T47D (cell line): Measurements from ENCODE around the gene PADI6.
A peak's percentile ranks its signal among the peaks of the same experiment; 100 is the strongest.
"Not testable (repeated sequence)": the region's sequence is repeated elsewhere in the genome, so short reads cannot be mapped to it uniquely, and the experiment has no call there.

Experiments used
- DNase-seq, 2 experiments: peaks; one replicate each; pipeline versions ENCODE4 v3.0.0 to v3.0.0-alpha.2; 2011 to 2012; ENCODE audit warnings: low read depth in 1 of 2, low spot score in 1 of 2
- JUND ChIP-seq: IDR thresholded peaks from 2 replicates; pipeline ENCODE4 v1.6.1; 2012; ENCODE audit warnings: low read depth
- in situ Hi-C: cut with HindIII; loops from 2 replicates; pipeline ENCODE4 v1.10.0; 2016; ENCODE audit warnings: low sequenced_read_pairs, low pct_unique_long_range_greater_than_20kb

PADI6 gene

DNA sequence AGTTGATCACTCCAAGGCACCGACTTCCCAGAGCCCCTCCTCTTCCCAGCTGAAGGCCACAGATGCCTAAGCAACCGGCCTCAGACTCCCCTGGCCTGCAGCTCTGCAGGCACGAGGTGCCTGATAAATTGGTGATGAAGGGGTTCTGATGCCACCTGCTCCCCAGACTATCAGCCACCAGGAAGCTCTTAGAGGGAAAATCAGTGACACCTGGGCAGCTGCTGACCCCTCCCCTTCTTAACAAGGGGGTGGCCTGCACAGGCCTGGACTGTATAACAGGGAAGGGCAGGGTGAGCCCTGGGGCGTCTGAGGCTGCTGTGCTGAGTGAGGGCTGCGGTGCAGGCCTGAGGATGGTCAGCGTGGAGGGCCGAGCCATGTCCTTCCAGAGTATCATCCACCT is at the start of gene PADI6:
PADI6 (plus strand) TSS at position 301 of the 400 bp plus-strand sequence; CDS start at position 351, 50 bp downstream.
- no peak for TF ChIP-seq JUND
- in situ Hi-C loops, result no loop called here
- DNase-seq, result no peak

GRCh38 chr1:17328855-17329254 is 43.1 kb upstream of the PADI6 start:
- no peak for DNase-seq
- in situ Hi-C loops, result no loop called here
- TF ChIP-seq JUND, result no peak

DNA sequence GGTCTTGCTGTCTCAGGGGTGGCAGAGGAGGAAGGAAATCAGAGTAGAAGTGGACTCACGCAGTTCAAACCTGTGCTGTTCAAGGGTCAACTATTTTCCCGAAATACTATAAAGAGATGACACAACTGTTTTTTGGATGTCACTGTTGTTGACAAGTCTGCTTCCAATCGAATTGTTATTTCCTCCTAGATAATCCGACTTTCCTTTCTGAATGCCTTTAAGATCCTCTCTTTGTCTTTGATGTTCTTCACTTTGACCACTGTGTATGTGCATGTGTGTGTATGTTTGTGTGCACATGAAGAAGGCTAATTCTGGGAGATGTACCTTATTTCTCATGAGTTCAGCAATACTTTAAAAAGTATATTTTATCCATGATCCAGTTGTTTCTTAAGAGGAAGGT is 42.4 kb upstream of the PADI6 start:
- TF ChIP-seq JUND, result no peak

GRCh38 chr1:17330856-17331255 is 41.1 kb upstream of the PADI6 start:
- no peak for TF ChIP-seq JUND
- in situ Hi-C loops, result no loop called here
- no peak for DNase-seq

More for the DNA sequence above, 42.4 kb upstream of the PADI6 start:
- in situ Hi-C loops, result no loop called here
- DNase-seq, result no peak

GRCh38 chr1:17333081-17333480 is 38.9 kb upstream of the PADI6 start:
- TF ChIP-seq JUND, result no peak
- no peak for DNase-seq
- in situ Hi-C loops, result no loop called here

GRCh38 chr1:17335821-17336710 is 35.9 kb upstream of the PADI6 start:
- TF ChIP-seq JUND, result no peak
- in situ Hi-C loops, result no loop called here
- peak; percentile 34 to 80 for DNase-seq

GRCh38 chr1:17338706-17339493 is 33.1 kb upstream of the PADI6 start:
- in situ Hi-C loops, result no loop called here
- DNase-seq, result no peak
- TF ChIP-seq JUND, result no peak

GRCh38 chr1:17339521-17339920 is 32.5 kb upstream of the PADI6 start:
- TF ChIP-seq JUND, result no peak
- in situ Hi-C loops, result no loop called here
- DNase-seq, result no peak

GRCh38 chr1:17340358-17340757 is 31.6 kb upstream of the PADI6 start:
- no peak for TF ChIP-seq JUND
- in situ Hi-C loops, result no loop called here
- DNase-seq, result peak in 1 of 2 experiments; percentile 80

DNA sequence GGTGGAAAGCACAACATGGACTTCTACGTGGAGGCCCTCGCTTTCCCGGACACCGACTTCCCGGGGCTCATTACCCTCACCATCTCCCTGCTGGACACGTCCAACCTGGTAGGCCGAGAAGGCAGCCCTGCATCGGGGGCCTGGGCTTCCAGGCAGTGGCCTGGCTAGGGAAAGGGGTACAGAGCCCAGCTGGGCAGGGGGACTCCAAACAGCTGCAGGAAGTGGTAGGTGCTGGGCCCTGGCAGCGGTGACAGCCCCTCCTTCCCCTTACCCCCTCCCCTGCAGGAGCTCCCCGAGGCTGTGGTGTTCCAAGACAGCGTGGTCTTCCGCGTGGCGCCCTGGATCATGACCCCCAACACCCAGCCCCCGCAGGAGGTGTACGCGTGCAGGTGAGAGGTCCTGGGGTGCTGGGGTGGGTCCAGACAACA is 30.0 kb upstream of the PADI6 start:
- DNase-seq, result no peak
- in situ Hi-C loops, result no loop called here
- no peak for TF ChIP-seq JUND

DNA sequence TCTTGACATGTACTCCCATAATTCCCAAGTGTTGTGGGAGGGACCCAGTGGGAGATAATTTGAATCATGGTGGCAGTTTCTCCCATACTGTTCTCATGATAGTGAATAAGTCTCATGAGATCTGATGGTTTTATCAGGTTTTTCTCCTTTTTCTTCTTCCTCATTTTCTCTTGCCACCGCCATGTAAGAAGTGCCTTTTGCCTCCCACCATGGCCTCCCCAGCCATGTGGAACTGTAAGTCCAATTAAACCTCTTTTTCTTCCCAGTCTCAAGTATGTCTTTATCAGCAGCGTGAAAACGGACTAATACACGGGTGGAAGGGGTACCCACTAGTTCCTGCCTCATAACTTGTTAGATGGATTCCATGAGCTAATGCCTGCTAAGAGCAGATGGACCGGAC is 26.5 kb upstream of the PADI6 start:
- DNase-seq, in situ Hi-C loops: not testable (repeated sequence)

DNA sequence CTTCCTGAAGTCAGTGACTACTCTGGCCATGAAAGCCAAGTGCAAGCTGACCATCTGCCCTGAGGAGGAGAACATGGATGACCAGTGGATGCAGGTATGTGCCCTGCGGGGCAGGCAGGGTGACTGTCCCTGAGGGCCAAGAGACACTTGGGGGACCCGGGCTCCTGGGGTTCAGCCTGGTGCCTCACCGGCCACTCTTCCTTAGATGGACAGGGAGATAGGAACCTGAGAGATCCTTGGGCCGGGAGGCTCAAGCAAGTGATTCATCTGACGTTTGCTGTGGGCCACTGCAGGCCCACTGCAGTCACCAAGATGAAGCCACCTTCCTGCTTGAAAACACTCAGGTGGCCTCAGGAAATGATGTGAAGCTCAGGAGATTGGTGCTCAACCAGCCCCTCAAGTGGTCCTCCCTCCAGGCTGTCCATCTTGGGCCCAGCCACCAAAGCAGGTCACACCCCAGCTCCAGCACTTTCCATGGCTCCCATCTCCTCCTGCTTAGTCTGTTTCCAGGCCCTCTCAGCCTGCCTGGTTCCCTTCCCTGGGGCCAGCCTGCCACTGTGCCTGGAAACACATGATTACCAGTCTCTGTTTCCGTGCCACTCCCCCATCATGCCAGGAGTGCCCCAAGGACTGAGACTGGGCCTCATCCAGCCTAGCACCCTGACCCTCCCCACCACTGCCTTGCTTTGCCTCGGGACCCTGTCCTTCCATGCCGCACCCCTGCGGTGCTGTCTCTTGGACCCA is 25.8 kb upstream of the PADI6 start:
- no peak for TF ChIP-seq JUND
- DNase-seq, result no peak
- in situ Hi-C loops, result no loop called here
